GM10266 (cell line): ENCODE data around the gene PHACTR1.

ENCODE experiments used
- DNase-seq: peaks from one replicate; pipeline ENCODE4 v3.0.0; 2012; ENCODE audit errors: extremely low spot score
- CTCF ChIP-seq: IDR thresholded peaks from 2 replicates; pipeline ENCODE4 v1.5.1; 2012; ENCODE audit warnings: mild to moderate bottlenecking, low read depth; ENCODE audit not compliant: control insufficient read depth, insufficient read depth; ENCODE audit errors: missing control alignments

The PHACTR1 gene

GRCh38 chr6:13256266-13257001 is 539.9 kb downstream of the PHACTR1 start:
- no peak for DNase-seq
- TF ChIP-seq CTCF: no peak

GRCh38 chr6:13259393-13259792 is 542.8 kb downstream of the PHACTR1 start:
- DNase-seq: peak; percentile 63
- TF ChIP-seq CTCF: no peak

GRCh38 chr6:13260101-13260598 is 543.6 kb downstream of the PHACTR1 start:
- TF ChIP-seq CTCF: no peak
- DNase-seq: no peak

GRCh38 chr6:13260831-13261230 is 544.3 kb downstream of the PHACTR1 start:
- no peak for TF ChIP-seq CTCF
- no peak for DNase-seq

- no peak for TF ChIP-seq CTCF
- no peak for DNase-seq
Observed at GRCh38 chr6:13261464-13261994, 545.0 kb downstream of the PHACTR1 start.

GRCh38 chr6:13262302-13263230 is 546.0 kb downstream of the PHACTR1 start:
- no peak for DNase-seq
- no peak for TF ChIP-seq CTCF

GRCh38 chr6:13263669-13264068 is 547.1 kb downstream of the PHACTR1 start:
- no peak for DNase-seq
- no peak for TF ChIP-seq CTCF
